ENCODE data around the gene SMCO1.

- no peak for TF ChIP-seq CTCF (IDR thresholded peaks at IDR 0.05; ENCODE audit: insufficient read depth, low read length, poor library complexity, severe bottlenecking)
- TF ChIP-seq EZH2phosphoT487 (conservative IDR thresholded peaks at IDR 0.05; ENCODE audit: low read length): no peak
Measured at GRCh38 chr3:196504556-196504955, 10.6 kb downstream of the SMCO1 start.
